CD4-positive, alpha-beta T cell treated with Interleukin-17A for 4 hours (primary cell): ENCODE results near the gene CAMTA1.

Experiments
- DNase-seq: peaks from one replicate; pipeline ENCODE4 v3.0.0-alpha.2; 2020; ENCODE audit warnings: mixed read lengths

Gene CAMTA1

GRCh38 chr1:6880951-6881690, 95.9 kb downstream of the CAMTA1 start:
- DNase-seq: no peak

- DNase-seq: no peak
Measured at GRCh38 chr1:6882414-6882813, 97.2 kb downstream of the CAMTA1 start.

- DNase-seq: no peak
Measured at GRCh38 chr1:6884652-6885153, 99.4 kb downstream of the CAMTA1 start.

GRCh38 chr1:6885426-6885825, 100.2 kb downstream of the CAMTA1 start:
- no peak for DNase-seq

- DNase-seq: no peak
Measured at GRCh38 chr1:6886523-6886922, 101.3 kb downstream of the CAMTA1 start.

- DNase-seq: no peak
Measured at GRCh38 chr1:6888268-6888667, 103.0 kb downstream of the CAMTA1 start.

- DNase-seq: no peak
Measured at GRCh38 chr1:6888870-6889269, 103.6 kb downstream of the CAMTA1 start.

- DNase-seq: peak; percentile 47
Measured at GRCh38 chr1:6889875-6890480, 104.7 kb downstream of the CAMTA1 start.

GRCh38 chr1:6890686-6891085, 105.4 kb downstream of the CAMTA1 start:
- DNase-seq: no peak

- no peak for DNase-seq
Measured at GRCh38 chr1:6891781-6892579, 106.7 kb downstream of the CAMTA1 start.

GRCh38 chr1:6893388-6893787, 108.1 kb downstream of the CAMTA1 start:
- DNase-seq: no peak

- DNase-seq: no peak
Measured at GRCh38 chr1:6897138-6897537, 111.9 kb downstream of the CAMTA1 start.

- no peak for DNase-seq
Measured at GRCh38 chr1:6898974-6899539, 113.8 kb downstream of the CAMTA1 start.

- DNase-seq: no peak
Measured at GRCh38 chr1:6899621-6900020, 114.4 kb downstream of the CAMTA1 start.

GRCh38 chr1:6902153-6902552, 116.9 kb downstream of the CAMTA1 start:
- no peak for DNase-seq

- DNase-seq: no peak
Measured at GRCh38 chr1:6904476-6905170, 119.4 kb downstream of the CAMTA1 start.

GRCh38 chr1:6905331-6905730, 120.1 kb downstream of the CAMTA1 start:
- DNase-seq: no peak

GRCh38 chr1:6905790-6906189, 120.5 kb downstream of the CAMTA1 start:
- DNase-seq: no peak

- no peak for DNase-seq
Measured at GRCh38 chr1:6906783-6907182, 121.5 kb downstream of the CAMTA1 start.

GRCh38 chr1:6907201-6907600, 121.9 kb downstream of the CAMTA1 start:
- DNase-seq: no peak

GRCh38 chr1:6907676-6908434, 122.6 kb downstream of the CAMTA1 start:
- DNase-seq: no peak

- DNase-seq: no peak
Measured at GRCh38 chr1:6909401-6909800, 124.1 kb downstream of the CAMTA1 start.
